ENCODE results near the gene FOXA2. TPM values are rescaled to one million over a fixed set of nuclear protein-coding genes. Genes with fewer than 3 reads are reported as not detected.

FOXA2 gene
- total and polyA plus RNA-seq, 2 donors = 0.02 TPM; not detected in 1

DNA sequence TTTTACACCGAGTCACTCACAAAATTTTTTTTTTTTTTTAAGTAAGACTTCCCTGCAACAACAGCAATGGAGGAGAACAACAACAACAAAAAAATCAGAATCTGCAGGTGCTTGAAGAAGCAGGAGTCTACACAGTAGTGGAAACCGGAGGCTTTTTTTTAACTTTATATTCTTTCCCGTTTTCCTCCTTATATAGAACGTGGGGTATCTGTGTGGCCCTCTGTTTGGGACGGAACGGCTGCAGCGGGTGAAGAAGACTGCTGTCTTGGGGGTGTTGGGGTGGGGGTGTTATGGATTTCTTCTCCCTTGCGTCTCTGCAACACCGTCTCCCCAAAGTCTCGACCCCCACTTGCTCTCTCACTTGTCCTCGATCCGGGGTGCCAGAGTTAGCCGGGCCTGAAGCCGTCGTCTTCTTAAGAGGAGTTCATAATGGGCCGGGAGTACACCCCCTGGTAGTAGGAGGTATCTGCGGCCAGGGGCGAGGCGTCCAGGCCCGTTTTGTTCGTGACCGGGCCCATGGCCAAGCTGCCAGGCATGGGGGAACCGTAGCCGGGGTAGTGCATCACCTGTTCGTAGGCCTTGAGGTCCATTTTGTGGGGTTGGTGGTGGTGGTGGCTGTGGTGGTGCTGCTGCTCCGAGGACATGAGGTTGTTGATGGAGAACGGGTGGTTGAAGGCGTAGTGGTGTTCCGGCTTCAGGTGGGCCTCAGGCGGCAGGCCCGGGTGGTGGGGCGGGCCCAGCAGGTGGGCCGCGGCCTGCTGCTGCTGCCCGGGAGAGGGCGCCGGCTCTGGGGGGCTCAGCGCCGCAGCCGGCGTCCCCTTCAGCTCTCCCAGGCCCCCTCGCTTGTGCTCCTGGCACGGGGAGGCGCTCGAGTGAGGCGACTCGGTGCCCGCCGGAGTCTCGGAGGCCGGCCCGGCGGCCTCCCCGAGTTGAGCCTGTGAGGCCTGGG lies 2.7 kb downstream of the FOXA2 start:
- Histone ChIP-seq H3K27ac (ENCODE audit: low read depth in 1 of 2, low read length in 1 of 2) (no peak overlapping the region), H3K36me3 (ENCODE audit: control insufficient read depth in 2 of 2, insufficient read depth in 2 of 2, low read length in 1 of 2) (no peaks in the 10 kb centered on the region), H3K9me3 (ENCODE audit: control insufficient read depth in 2 of 2, insufficient read depth in 1 of 2, low read length in 1 of 2) (no peaks in the 10 kb centered on the region), H3K4me1 (ENCODE audit: control insufficient read depth in 2 of 2, insufficient read depth in 2 of 2, low read length in 2 of 2) (no peaks in the 10 kb centered on the region), H3K4me3 (ENCODE audit: low read length in 2 of 2) (no peak overlapping the region), H3K27me3 (ENCODE audit: control insufficient read depth in 2 of 2, insufficient read depth in 1 of 2, low read length in 1 of 2) (peaks cover 97% of the 10 kb centered on the region in 2 donors)
- 9% methylated on average over 54 of the region's 54 CpGs for WGBS
- no peak for DNase-seq (ENCODE audit: low read depth in 6 of 9, low spot score in 9 of 9)

DNA sequence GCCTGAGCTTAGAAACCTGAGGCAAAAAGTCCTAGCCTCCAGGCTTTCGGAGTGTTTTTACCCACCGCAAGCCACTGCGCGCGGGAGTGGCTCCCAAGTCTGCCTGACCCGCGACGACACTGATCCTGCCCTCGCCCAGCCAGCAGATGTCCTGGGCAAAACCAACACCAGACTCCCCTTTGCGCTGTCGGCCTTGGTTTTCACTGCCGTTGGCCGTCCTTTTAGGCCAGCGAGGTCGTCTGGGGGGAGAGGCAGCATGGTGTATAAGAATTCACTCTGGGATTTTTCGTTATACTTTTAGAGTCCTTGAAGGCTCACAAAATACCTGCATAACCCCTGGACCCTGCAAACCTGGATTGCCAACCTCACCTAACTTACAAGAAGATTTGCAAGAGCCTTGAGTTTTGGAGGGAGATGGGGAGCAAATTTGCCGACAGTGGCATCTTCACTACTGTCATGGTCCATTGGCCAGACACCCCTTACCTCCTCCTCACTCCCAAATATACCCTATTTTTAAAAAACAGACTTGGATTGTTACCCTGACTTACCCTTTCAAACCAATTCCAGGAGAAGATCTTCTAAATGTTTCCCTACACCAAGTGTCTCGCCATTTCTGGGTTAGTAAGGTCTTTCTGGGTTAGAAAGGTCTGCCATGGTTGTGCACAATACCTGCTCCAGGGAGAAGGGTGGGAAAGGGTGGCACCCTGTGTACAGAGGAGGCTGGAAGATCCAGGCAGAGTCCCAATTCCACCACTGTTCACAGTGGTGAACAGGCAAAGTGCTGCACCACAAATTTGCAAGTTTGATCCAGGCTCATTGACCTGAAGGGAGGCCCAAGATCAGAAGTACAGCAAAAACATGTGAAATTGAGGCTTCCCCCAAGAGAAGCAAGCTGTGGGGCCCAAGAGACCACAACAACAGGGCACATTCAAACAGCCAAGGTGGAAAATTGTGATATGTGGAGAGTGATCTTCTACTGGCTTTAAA lies 4.4 kb downstream of the FOXA2 start:
- 16% methylated on average over 18 of the region's 18 CpGs for WGBS
- Histone ChIP-seq H3K27ac (ENCODE audit: low read depth in 1 of 2, low read length in 1 of 2) (no peak overlapping the region), H3K4me1 (ENCODE audit: control insufficient read depth in 2 of 2, insufficient read depth in 2 of 2, low read length in 2 of 2) (peaks cover 3 to 6% of the 10 kb centered on the region in 2 donors), H3K9me3 (ENCODE audit: control insufficient read depth in 2 of 2, insufficient read depth in 1 of 2, low read length in 1 of 2) (no peaks in the 10 kb centered on the region), H3K4me3 (ENCODE audit: low read length in 2 of 2) (no peak overlapping the region), H3K27me3 (ENCODE audit: control insufficient read depth in 2 of 2, insufficient read depth in 1 of 2, low read length in 1 of 2) (peaks cover 94 to 97% of the 10 kb centered on the region in 2 donors), H3K36me3 (ENCODE audit: control insufficient read depth in 2 of 2, insufficient read depth in 2 of 2, low read length in 1 of 2) (no peaks in the 10 kb centered on the region)
- DNase-seq (ENCODE audit: low read depth in 6 of 9, low spot score in 9 of 9) = no peak

DNA sequence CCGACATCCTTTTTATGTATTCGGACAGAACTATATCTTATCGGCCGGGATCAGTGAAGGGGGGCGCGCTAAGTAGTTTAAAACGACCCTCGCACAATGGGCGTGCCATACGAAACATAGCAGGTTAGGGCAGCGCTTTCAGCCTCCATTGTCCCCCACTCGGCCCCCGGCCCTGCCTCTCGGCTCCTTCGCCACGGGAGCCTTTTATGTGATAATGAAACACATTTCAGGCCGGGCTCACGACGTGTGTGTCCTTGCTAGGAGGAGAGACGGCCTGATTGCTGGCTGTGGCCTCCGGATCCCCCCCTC lies 5.3 kb downstream of the FOXA2 start:
- Histone ChIP-seq H3K27ac (ENCODE audit: low read depth in 1 of 2, low read length in 1 of 2) (no peak overlapping the region), H3K4me1 (ENCODE audit: control insufficient read depth in 2 of 2, insufficient read depth in 2 of 2, low read length in 2 of 2) (peaks cover 3 to 6% of the 10 kb centered on the region in 2 donors), H3K9me3 (ENCODE audit: control insufficient read depth in 2 of 2, insufficient read depth in 1 of 2, low read length in 1 of 2) (no peaks in the 10 kb centered on the region), H3K27me3 (ENCODE audit: control insufficient read depth in 2 of 2, insufficient read depth in 1 of 2, low read length in 1 of 2) (peaks cover 92 to 97% of the 10 kb centered on the region in 2 donors), H3K4me3 (ENCODE audit: low read length in 2 of 2) (no peak overlapping the region), H3K36me3 (ENCODE audit: control insufficient read depth in 2 of 2, insufficient read depth in 2 of 2, low read length in 1 of 2) (no peaks in the 10 kb centered on the region)
- WGBS = 10% methylated on average over 21 of the region's 21 CpGs
- no peak for DNase-seq (ENCODE audit: low read depth in 6 of 9, low spot score in 9 of 9)

DNA sequence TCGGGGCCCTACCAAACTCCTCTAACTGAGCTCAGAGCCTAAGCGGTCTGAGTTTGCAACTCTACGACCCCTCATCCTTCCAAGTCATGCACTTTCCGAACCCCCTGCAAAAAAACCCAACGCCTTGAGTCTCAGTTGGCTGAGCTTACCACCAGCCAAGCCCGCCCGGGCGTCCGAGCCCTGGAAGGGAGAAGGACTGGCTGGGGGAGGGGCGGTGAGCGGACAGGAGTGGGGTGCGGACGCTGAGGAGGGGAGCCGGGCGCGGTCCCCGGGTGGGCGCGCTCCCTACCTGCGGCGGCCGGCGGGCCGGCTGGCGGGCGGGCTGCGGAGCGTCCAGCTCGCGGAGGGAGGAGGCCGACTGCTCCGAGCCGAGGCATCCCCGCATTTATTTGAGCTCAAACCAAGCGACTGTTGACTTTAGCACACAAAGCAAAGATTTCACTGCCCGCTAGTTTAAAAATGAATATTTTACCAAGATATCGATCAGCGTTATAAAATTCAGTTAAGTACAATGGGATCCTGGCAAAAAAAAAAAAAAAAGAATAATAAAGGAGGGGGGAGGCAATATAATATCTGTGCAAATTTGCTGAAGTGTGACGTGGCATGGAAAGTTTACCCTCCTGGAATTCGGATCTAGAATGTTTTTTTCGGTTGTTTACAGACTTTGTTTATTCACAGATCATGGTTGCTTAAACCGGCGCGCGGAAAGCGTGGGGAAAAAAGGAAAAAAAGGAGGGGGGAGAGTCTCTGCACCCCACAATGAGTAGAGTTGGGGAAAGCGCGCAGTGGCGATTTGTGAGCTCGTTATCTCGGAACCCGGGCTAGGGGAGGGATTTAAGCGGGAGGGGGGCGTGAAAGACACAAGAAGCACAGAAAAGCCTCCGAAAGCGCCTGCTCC lies 5.9 kb downstream of the FOXA2 start:
- WGBS = 11% methylated on average over 56 of the region's 56 CpGs
- DNase-seq (ENCODE audit: low read depth in 6 of 9, low spot score in 9 of 9) = no peak
- H3K36me3 ChIP-seq (ENCODE audit: control insufficient read depth in 2 of 2, insufficient read depth in 2 of 2, low read length in 1 of 2) = no peaks in the 10 kb centered on the region
- H3K4me1 ChIP-seq (ENCODE audit: control insufficient read depth in 2 of 2, insufficient read depth in 2 of 2, low read length in 2 of 2) = peaks cover 3 to 6% of the 10 kb centered on the region in 2 donors
- peaks cover 89 to 94% of the 10 kb centered on the region in 2 donors for H3K27me3 ChIP-seq (ENCODE audit: control insufficient read depth in 2 of 2, insufficient read depth in 1 of 2, low read length in 1 of 2)
- H3K4me3 ChIP-seq (ENCODE audit: low read length in 2 of 2) = no peak overlapping the region
- no peaks in the 10 kb centered on the region for H3K9me3 ChIP-seq (ENCODE audit: control insufficient read depth in 2 of 2, insufficient read depth in 1 of 2, low read length in 1 of 2)
- no peak overlapping the region for H3K27ac ChIP-seq (ENCODE audit: low read depth in 1 of 2, low read length in 1 of 2)

DNA sequence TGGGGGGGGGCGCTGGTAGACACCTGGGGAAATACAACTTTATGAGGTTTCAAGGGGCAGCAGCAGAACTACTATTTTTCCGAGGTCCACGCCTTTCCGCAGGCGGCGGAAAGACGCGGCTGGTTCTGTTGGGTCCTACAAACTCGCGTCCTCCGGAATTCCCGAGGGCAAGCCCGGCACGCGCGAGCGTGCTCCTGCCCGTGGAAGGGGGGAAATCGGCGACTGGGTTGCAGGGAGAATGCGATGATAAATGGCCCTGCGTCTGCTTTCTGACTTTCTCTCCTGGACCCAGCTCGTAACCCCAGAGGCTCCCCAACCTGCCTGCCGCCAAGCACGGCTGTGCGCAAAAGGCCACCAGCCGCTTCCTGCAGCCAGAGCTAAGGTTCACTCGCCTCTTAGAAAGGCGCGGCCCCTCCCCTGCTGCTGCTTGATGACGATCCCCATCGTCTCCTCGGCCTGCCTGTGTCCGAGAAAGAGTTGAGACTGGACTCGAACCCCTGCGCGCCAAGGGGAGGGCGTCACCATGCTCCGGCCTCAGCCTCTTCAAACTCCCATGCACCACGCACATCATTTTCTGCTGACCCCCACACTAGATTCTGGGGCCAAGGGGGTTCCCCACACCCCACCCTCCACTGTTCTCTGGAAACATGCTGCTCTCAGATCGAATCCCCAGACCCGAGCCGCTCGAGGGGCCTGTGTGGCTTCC lies 6.7 kb downstream of the FOXA2 start:
- DNase-seq (ENCODE audit: low read depth in 6 of 9, low spot score in 9 of 9) = no peak
- H3K27me3 ChIP-seq (ENCODE audit: control insufficient read depth in 2 of 2, insufficient read depth in 1 of 2, low read length in 1 of 2) = peaks cover 88 to 94% of the 10 kb centered on the region in 2 donors
- H3K4me3 ChIP-seq (ENCODE audit: low read length in 2 of 2) = no peak overlapping the region

DNA sequence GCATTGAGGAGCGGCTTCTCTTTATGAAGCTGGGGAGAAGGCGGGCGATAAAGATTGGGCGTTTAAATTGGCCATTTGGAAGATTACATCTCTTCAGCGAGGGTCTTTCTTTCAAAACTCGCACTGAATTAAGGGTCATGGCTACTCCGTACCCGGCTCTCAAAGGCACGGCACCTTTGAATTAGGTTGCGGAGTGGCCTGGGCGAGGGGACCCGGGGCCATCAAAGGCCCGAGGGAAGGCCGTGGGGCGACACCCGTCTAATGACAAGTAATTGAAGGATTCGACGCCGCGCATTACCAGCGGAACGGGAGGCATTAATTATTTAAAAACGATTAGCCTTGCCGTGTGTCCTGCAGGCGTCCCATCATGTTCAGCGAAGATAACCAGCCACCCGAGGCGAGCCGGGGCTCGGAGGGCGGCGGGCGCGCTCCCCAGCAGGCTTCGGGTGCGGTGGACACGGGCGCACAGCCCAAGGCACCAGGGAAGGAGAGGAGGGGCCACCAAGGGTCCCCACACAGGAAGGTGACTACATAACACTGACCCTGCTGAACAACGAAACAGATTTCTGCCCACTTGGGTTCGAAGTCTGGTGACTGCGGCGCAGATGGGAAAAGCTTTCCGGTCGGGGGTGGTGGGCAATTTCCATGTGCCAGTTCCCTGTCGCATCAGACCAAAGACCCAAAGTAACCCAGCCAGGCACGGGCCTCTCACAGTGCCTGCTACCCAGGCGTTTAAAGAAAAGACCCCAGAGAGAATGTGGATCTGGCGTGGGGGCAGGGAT lies 7.4 kb downstream of the FOXA2 start:
- H3K27me3 ChIP-seq (ENCODE audit: control insufficient read depth in 2 of 2, insufficient read depth in 1 of 2, low read length in 1 of 2) = peaks cover 88 to 94% of the 10 kb centered on the region in 2 donors
- 7% methylated on average over 48 of the region's 48 CpGs for WGBS
- no peak overlapping the region for H3K4me3 ChIP-seq (ENCODE audit: low read length in 2 of 2)
- H3K36me3 ChIP-seq (ENCODE audit: control insufficient read depth in 2 of 2, insufficient read depth in 2 of 2, low read length in 1 of 2) = no peaks in the 10 kb centered on the region
- H3K9me3 ChIP-seq (ENCODE audit: control insufficient read depth in 2 of 2, insufficient read depth in 1 of 2, low read length in 1 of 2) = no peaks in the 10 kb centered on the region
- DNase-seq (ENCODE audit: low read depth in 6 of 9, low spot score in 9 of 9) = no peak
- no peak overlapping the region for H3K27ac ChIP-seq (ENCODE audit: low read depth in 1 of 2, low read length in 1 of 2)
- peaks cover 3 to 6% of the 10 kb centered on the region in 2 donors for H3K4me1 ChIP-seq (ENCODE audit: control insufficient read depth in 2 of 2, insufficient read depth in 2 of 2, low read length in 2 of 2)

More for the DNA sequence above, 6.7 kb downstream of the FOXA2 start:
- Histone ChIP-seq H3K36me3 (ENCODE audit: control insufficient read depth in 2 of 2, insufficient read depth in 2 of 2, low read length in 1 of 2) (no peaks in the 10 kb centered on the region), H3K27ac (ENCODE audit: low read depth in 1 of 2, low read length in 1 of 2) (no peak overlapping the region), H3K4me1 (ENCODE audit: control insufficient read depth in 2 of 2, insufficient read depth in 2 of 2, low read length in 2 of 2) (peaks cover 3 to 6% of the 10 kb centered on the region in 2 donors), H3K9me3 (ENCODE audit: control insufficient read depth in 2 of 2, insufficient read depth in 1 of 2, low read length in 1 of 2) (no peaks in the 10 kb centered on the region)
- WGBS = 6% methylated on average over 44 of the region's 44 CpGs

DNA sequence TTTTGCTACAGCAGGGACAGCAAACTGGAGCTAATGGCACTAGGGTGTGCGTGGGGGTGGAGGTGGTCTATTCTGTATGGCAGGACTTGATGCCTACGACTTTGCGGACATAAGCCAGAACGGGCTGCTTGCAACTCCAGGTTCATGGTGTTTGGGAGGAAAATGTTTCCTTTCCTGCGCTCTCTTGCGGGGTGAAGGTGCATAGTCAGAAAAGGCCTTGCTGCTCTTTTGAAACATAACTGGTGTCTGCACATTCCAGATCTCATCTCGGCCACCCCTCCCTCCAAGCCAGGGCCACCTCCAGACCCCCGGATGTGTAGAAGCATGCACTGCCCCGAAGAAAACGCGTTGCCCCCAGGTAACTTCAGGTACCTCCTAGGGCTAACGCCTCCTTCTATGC lies 8.1 kb downstream of the FOXA2 start:
- peaks cover 87 to 94% of the 10 kb centered on the region in 2 donors for H3K27me3 ChIP-seq (ENCODE audit: control insufficient read depth in 2 of 2, insufficient read depth in 1 of 2, low read length in 1 of 2)
- no peaks in the 10 kb centered on the region for H3K9me3 ChIP-seq (ENCODE audit: control insufficient read depth in 2 of 2, insufficient read depth in 1 of 2, low read length in 1 of 2)
- DNase-seq (ENCODE audit: low read depth in 6 of 9, low spot score in 9 of 9) = no peak
- 15% methylated on average over 12 of the region's 12 CpGs for WGBS
- H3K4me1 ChIP-seq (ENCODE audit: control insufficient read depth in 2 of 2, insufficient read depth in 2 of 2, low read length in 2 of 2) = peaks cover 3 to 6% of the 10 kb centered on the region in 2 donors
- no peak overlapping the region for H3K4me3 ChIP-seq (ENCODE audit: low read length in 2 of 2)
- H3K27ac ChIP-seq (ENCODE audit: low read depth in 1 of 2, low read length in 1 of 2) = no peak overlapping the region
- no peaks in the 10 kb centered on the region for H3K36me3 ChIP-seq (ENCODE audit: control insufficient read depth in 2 of 2, insufficient read depth in 2 of 2, low read length in 1 of 2)

Measured in thymus (tissue), 11 donors.